GM19351 (cell line): Measurements from ENCODE around the gene CD200R1.
A peak's percentile ranks its signal among the peaks of the same experiment; 100 is the strongest.
"Not testable (repeated sequence)": the region's sequence is repeated elsewhere in the genome, so short reads cannot be mapped to it uniquely, and the experiment has no call there.

Experiments used
- ATAC-seq: cut with Tn5 transposase; IDR thresholded peaks from one replicate; pipeline ENCODE4 v1.9.1; 2021; ENCODE audit warnings: mild to moderate bottlenecking, moderate library complexity; ENCODE audit not compliant: unreplicated experiment

Gene CD200R1

GRCh38 chr3:112976001-112976400 is 1.1 kb upstream of the CD200R1 start:
- no peak for ATAC-seq

GRCh38 chr3:112974178-112974517 is 755 bp downstream of the CD200R1 start:
- no peak for ATAC-seq

GRCh38 chr3:112973325-112974177 is 1.4 kb downstream of the CD200R1 start:
- ATAC-seq, result peak; percentile 83

GRCh38 chr3:112972158-112972557 is 2.7 kb downstream of the CD200R1 start:
- no peak for ATAC-seq

GRCh38 chr3:112967828-112968227 is 7.1 kb downstream of the CD200R1 start:
- no peak for ATAC-seq

GRCh38 chr3:112967425-112967824 is 7.5 kb downstream of the CD200R1 start:
- ATAC-seq, result no peak

- ATAC-seq, result no peak
Measured at GRCh38 chr3:112966633-112967032, 8.3 kb downstream of the CD200R1 start.

GRCh38 chr3:112965656-112966055 is 9.2 kb downstream of the CD200R1 start:
- ATAC-seq, result no peak

GRCh38 chr3:112963683-112964082 is 11.2 kb downstream of the CD200R1 start:
- ATAC-seq, result no peak

GRCh38 chr3:112958811-112959560 is 15.9 kb downstream of the CD200R1 start:
- peak; percentile 66 for ATAC-seq

GRCh38 chr3:112956351-112956750 is 18.6 kb downstream of the CD200R1 start:
- no peak for ATAC-seq

- no peak for ATAC-seq
Measured at GRCh38 chr3:112948346-112948838, 26.5 kb downstream of the CD200R1 start.

GRCh38 chr3:112931736-112932521 is 43.0 kb downstream of the CD200R1 start:
- no peak for ATAC-seq

- no peak for ATAC-seq
Measured at GRCh38 chr3:112930771-112931170, 44.1 kb downstream of the CD200R1 start.

GRCh38 chr3:112925969-112926368 is 48.9 kb downstream of the CD200R1 start:
- no peak for ATAC-seq

- ATAC-seq, result no peak
Measured at GRCh38 chr3:112925560-112925959, 49.3 kb downstream of the CD200R1 start.

- not testable (repeated sequence) for ATAC-seq
Measured at GRCh38 chr3:112919541-112919940, 55.4 kb downstream of the CD200R1 start.

GRCh38 chr3:112908252-112908651 is 66.7 kb downstream of the CD200R1 start:
- ATAC-seq, result peak; percentile 98

GRCh38 chr3:112904786-112905185 is 70.1 kb downstream of the CD200R1 start:
- no peak for ATAC-seq

GRCh38 chr3:112900113-112900512 is 74.8 kb downstream of the CD200R1 start:
- no peak for ATAC-seq

GRCh38 chr3:112897791-112898190 is 77.1 kb downstream of the CD200R1 start:
- ATAC-seq, result no peak
